ENCODE results near the gene PLCB1.

Gene PLCB1

DNA sequence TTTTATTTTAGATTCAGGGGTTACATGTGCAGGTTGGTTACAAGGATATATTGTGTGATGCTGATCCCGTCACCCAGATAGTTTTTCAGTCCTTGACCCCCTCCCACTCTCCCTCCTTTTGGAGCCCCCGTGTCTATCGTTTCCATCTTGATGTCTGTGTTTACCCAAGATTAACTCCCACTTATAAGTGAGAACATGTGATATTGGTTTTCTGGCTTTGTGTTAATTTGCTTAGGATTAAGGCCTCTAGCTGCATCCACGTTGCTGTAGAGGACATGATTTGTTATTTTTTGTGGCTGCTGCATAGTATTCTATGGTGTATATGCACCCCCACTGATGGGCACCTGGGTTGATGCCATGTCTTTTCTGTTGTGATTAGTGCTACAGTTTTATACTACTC lies 178.6 kb downstream of the PLCB1 start:
- peaks cover 0 to under 1% of the 10 kb centered on the region in 2 experiments for H3K4me1 ChIP-seq (ENCODE audit: control insufficient read depth in 1 of 2, insufficient read depth in 1 of 2, low read depth in 1 of 2, low read length in 1 of 2)
- H3K36me3 ChIP-seq: no peaks in the 10 kb centered on the region
- no peak overlapping the region for H3K4me3 ChIP-seq (ENCODE audit: low read depth in 1 of 2, low read length in 1 of 2)
- TF ChIP-seq, protein P1, sequence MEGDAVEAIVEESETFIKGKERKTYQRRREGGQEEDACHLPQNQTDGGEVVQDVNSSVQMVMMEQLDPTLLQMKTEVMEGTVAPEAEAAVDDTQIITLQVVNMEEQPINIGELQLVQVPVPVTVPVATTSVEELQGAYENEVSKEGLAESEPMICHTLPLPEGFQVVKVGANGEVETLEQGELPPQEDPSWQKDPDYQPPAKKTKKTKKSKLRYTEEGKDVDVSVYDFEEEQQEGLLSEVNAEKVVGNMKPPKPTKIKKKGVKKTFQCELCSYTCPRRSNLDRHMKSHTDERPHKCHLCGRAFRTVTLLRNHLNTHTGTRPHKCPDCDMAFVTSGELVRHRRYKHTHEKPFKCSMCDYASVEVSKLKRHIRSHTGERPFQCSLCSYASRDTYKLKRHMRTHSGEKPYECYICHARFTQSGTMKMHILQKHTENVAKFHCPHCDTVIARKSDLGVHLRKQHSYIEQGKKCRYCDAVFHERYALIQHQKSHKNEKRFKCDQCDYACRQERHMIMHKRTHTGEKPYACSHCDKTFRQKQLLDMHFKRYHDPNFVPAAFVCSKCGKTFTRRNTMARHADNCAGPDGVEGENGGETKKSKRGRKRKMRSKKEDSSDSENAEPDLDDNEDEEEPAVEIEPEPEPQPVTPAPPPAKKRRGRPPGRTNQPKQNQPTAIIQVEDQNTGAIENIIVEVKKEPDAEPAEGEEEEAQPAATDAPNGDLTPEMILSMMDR (IDR thresholded peaks at IDR 0.05): no peak
- no peak overlapping the region for H3K27ac ChIP-seq
- H3K27me3 ChIP-seq: no peaks in the 10 kb centered on the region
- H3K9me3 ChIP-seq: no peaks in the 10 kb centered on the region

DNA sequence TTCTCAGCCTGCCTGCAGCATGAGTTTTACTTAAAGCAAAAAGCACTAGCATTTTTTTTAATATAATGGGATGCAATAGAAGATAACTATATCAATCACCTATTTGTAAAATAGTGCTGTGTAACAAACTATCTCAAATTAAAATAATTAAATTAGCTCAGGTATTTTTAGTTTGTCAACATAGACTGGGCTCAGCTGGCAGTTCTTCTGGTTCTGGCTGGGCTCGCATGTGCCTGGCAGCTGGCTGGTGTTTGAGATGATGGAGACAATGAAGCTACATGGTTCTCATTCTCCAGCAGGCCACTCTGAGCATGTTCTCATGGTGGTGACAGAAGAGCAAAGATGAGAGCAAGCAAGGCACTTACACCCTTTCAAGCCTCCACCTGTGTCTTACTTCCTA lies 181.0 kb downstream of the PLCB1 start:
- H3K4me3 ChIP-seq (ENCODE audit: low read depth in 1 of 2, low read length in 1 of 2): no peak overlapping the region
- H3K27ac ChIP-seq: no peak overlapping the region
- no peaks in the 10 kb centered on the region for H3K4me1 ChIP-seq (ENCODE audit: control insufficient read depth in 1 of 2, insufficient read depth in 1 of 2, low read depth in 1 of 2, low read length in 1 of 2)
- H3K9me3 ChIP-seq: no peaks in the 10 kb centered on the region
- H3K36me3 ChIP-seq: no peaks in the 10 kb centered on the region
- no peaks in the 10 kb centered on the region for H3K27me3 ChIP-seq
- TF ChIP-seq, protein P1 (IDR thresholded peaks at IDR 0.05): no peak

DNA sequence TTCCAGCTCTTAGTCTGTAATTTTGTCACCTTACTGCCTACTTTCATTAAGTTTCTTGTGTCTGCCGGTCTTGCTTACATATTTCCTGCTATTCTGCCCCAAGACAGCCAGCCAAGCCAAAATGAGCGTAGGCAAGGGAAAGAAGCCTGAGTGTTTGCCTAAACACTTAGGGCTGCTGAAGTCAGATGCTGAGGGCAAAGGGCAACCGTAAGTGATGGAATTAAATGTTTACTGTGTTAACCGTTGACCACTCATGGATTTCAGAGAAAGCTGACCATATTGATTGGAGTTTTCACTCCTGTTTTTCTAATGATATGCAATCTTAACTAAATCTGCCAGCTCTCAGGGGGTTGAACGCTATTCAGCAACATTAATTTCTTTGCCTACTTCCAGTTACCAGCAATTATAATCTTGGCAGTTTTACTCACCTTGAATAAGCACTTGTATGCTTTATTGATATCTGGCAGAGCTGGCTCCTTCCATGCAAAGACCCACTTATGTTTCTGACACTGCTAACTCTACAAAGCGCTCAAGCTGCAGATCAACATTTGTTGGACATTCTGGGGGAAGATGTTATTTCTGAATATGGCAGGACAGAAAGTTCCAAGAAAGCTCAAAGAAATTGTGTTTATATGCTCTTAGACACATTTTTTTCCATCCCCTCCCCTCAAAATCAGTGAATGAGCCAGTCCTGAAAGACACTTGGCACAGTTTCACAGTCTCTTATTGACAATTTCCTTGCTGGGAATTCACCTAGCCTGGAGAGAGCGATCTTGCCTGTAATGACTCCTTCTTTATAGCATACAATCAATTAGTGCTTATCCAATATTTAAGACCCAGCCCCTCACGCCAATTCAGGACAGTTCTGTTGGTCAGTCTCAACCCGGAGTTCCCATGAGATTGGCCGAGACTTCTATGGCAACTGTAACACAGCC lies 183.8 kb downstream of the PLCB1 start:
- Histone ChIP-seq H3K4me1 (ENCODE audit: control insufficient read depth in 1 of 2, insufficient read depth in 1 of 2, low read depth in 1 of 2, low read length in 1 of 2) (peaks cover 13 to 15% of the 10 kb centered on the region in 2 experiments), H3K27ac (no peak overlapping the region), H3K36me3 (no peaks in the 10 kb centered on the region), H3K27me3 (no peaks in the 10 kb centered on the region), H3K9me3 (no peaks in the 10 kb centered on the region), H3K4me3 (ENCODE audit: low read depth in 1 of 2, low read length in 1 of 2) (no peak overlapping the region)
- TF ChIP-seq, protein P1 (IDR thresholded peaks at IDR 0.05): no peak

DNA sequence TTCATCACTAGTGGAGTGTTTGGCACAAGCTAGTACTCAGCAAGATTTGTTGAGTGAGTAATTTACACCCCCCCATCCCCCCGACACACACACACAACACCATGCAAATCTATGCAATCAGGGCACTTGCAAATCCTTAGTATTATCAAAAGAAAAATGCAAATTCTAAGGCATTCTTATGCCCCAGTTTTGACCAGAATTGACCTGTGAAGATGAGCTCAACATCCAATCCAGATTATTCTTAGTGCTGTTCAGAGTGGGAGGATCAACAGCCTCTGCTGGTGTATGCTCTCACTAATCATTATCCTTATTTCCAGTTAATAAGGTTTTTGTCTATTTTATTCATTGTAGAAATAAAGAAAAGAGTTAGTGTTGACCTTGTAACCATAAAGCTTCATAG lies 185.4 kb downstream of the PLCB1 start:
- H3K27me3 ChIP-seq: no peaks in the 10 kb centered on the region
- TF ChIP-seq, protein P1 (IDR thresholded peaks at IDR 0.05): no peak
- H3K36me3 ChIP-seq: no peaks in the 10 kb centered on the region
- no peaks in the 10 kb centered on the region for H3K9me3 ChIP-seq
- peaks cover 15 to 16% of the 10 kb centered on the region in 2 experiments for H3K4me1 ChIP-seq (ENCODE audit: control insufficient read depth in 1 of 2, insufficient read depth in 1 of 2, low read depth in 1 of 2, low read length in 1 of 2)
- no peak overlapping the region for H3K4me3 ChIP-seq (ENCODE audit: low read depth in 1 of 2, low read length in 1 of 2)
- H3K27ac ChIP-seq: no peak overlapping the region

DNA sequence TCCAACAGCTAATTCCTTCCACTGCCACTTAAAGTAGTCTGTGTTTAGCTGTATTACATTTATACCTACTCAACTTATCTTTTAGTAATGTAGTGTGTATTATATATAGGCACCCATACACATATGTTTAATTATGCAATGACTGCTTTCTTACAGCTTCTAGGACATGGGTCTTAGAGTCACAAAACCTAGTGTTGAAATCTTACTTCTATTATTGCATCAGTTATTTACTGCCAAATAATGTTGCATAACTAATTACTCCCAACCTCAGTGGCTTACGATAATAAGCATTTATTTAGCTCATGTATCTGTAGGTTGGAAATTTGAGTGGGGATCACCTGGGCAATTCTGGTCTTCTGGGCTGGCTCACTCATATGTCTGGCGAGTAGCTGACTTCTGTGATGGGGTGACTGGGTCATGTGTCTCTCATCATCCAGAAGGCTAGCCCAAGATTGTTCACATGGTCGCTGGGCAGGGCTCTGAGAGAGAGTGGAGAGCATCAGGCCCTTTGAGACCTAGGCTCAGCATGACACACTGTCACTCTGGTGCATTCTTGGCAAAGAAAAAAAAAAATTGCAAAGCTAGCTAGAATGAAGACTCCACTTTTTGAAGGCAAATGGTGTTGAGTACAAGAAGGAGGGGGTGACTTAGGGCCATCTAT lies 187.0 kb downstream of the PLCB1 start:
- H3K36me3 ChIP-seq: no peaks in the 10 kb centered on the region
- no peak overlapping the region for H3K4me3 ChIP-seq (ENCODE audit: low read depth in 1 of 2, low read length in 1 of 2)
- H3K4me1 ChIP-seq (ENCODE audit: control insufficient read depth in 1 of 2, insufficient read depth in 1 of 2, low read depth in 1 of 2, low read length in 1 of 2): peaks cover 15 to 19% of the 10 kb centered on the region in 2 experiments
- H3K27ac ChIP-seq: no peak overlapping the region
- no peaks in the 10 kb centered on the region for H3K27me3 ChIP-seq
- TF ChIP-seq, protein P1 (IDR thresholded peaks at IDR 0.05): no peak
- H3K9me3 ChIP-seq: no peaks in the 10 kb centered on the region

All from neutrophil (primary cell).